BLaER1 treated with 17β-estradiol and CSF1 and Interleukin-3, amounts not matched to agents 10 nM and 100 nM (cell line): ENCODE measurements around the gene FCSK.

ENCODE experiments used
- H3K27ac ChIP-seq, 11 experiments: shearing (Covaris generic); formaldehyde crosslinking; 2 replicates each; pipeline ENCODE4 v1.8.1; 2022
- H3K27me3 ChIP-seq, 11 experiments: shearing (Covaris generic); formaldehyde crosslinking; 2 replicates each; pipeline ENCODE4 v1.8.1; 2022
- H3K36me3 ChIP-seq, 11 experiments: shearing (Covaris generic); formaldehyde crosslinking; 2 replicates each; pipeline ENCODE4 v1.8.1; 2022
- H3K4me1 ChIP-seq, 10 experiments: shearing (Covaris generic); formaldehyde crosslinking; 2 replicates each; pipeline ENCODE4 v1.8.1; 2022
- H3K4me2 ChIP-seq, 11 experiments: shearing (Covaris generic); formaldehyde crosslinking; 2 replicates each; pipeline ENCODE4 v1.8.1; 2022
- H3K4me3 ChIP-seq, 10 experiments: shearing (Covaris generic); formaldehyde crosslinking; 2 replicates each; pipeline ENCODE4 v1.8.1; 2022
- H3K9ac ChIP-seq, 11 experiments: shearing (Covaris generic); formaldehyde crosslinking; 2 replicates each; pipeline ENCODE4 v1.8.1; 2022
- H3K9me3 ChIP-seq, 11 experiments: shearing (Covaris generic); formaldehyde crosslinking; replicated peaks in 1 of 11; 2 replicates each; pipeline ENCODE4 v1.8.1; 2022
- H4K20me1 ChIP-seq, 11 experiments: shearing (Covaris generic); formaldehyde crosslinking; 2 replicates each; pipeline ENCODE4 v1.8.1; 2022
- Cebpa-rat ChIP-seq, 11 experiments: shearing (Covaris generic); IDR thresholded peaks; 2 replicates each; pipeline ENCODE4 v1.8.1; 2022

Gene FCSK

GRCh38 chr16:70476272-70477020 lies 22.1 kb downstream of the FCSK start:
- H3K4me2 ChIP-seq, result peak overlapping the region in 5 of 11 experiments; percentile 2 to 87 (median 45); a peak in 9 of 22 replicates
- H3K9ac ChIP-seq, result peak overlapping the region in 3 of 11 experiments; percentile 21 to 57 (median 28); a peak in 4 of 22 replicates
- TF ChIP-seq Cebpa-rat (IDR thresholded peaks at IDR 0.05), result no peak
- H3K36me3 ChIP-seq, result peaks cover 26 to 58% (median 38%) of the 10 kb centered on the region in 11 experiments
- peaks cover 24 to 49% (median 27%) of the 10 kb centered on the region in 10 experiments for H3K4me1 ChIP-seq
- H3K27me3 ChIP-seq, result peaks cover 0 to 11% (median 0%) of the 10 kb centered on the region in 11 experiments; a peak in 2 of 22 replicates
- H3K27ac ChIP-seq, result 0 out of 22 replicates have a peak overlapping the region, but pooled peaks of 1 of the 11 experiments have one; percentile 8
- H3K4me3 ChIP-seq, result no peak overlapping the region
- peaks cover 0 to 72% (median 0%) of the 10 kb centered on the region in 11 experiments; a peak in 7 of 22 replicates for H4K20me1 ChIP-seq
- H3K9me3 ChIP-seq, result no peaks in the 10 kb centered on the region

DNA sequence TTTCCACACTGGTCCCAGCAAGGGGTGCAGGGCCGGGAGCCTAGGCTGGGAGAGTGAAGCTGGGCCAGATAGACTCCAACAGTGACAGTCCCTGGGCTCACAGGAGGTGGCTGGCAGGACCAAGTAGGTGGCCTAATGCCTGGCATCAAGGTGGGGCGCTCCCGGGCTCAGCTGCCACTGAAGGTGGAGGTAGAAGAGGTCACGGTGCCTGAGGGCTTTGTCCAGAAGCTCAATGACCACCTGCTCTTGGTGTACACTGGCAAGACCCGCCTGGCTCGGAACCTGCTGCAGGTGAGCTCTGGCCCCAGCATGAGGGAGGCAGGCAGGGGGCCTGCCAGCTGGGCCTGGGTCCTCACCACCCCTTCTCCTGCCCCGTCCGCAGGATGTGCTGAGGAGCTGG lies 23.8 kb downstream of the FCSK start:
- Histone ChIP-seq H3K36me3 (peaks cover 35 to 71% (median 49%) of the 10 kb centered on the region in 11 experiments), H3K9me3 (no peaks in the 10 kb centered on the region), H4K20me1 (peaks cover 0 to 69% (median 0%) of the 10 kb centered on the region in 11 experiments; a peak in 6 of 22 replicates), H3K27me3 (peaks cover 0 to under 1% (median 0%) of the 10 kb centered on the region in 11 experiments; a peak in 1 of 22 replicates), H3K4me3 (no peak overlapping the region), H3K9ac (peak overlapping the region in 1 of 11 experiments; percentile 44; a peak in 1 of 22 replicates), H3K27ac (no peak overlapping the region), H3K4me1 (peaks cover 13 to 32% (median 21%) of the 10 kb centered on the region in 10 experiments), H3K4me2 (peak overlapping the region in 5 of 11 experiments; percentile 31 to 52 (median 43); a peak in 6 of 22 replicates)
- no peak for TF ChIP-seq Cebpa-rat (IDR thresholded peaks at IDR 0.05)

GRCh38 chr16:70478912-70479341 lies 24.5 kb downstream of the FCSK start:
- Histone ChIP-seq H3K4me1 (peaks cover 15 to 34% (median 21%) of the 10 kb centered on the region in 10 experiments), H3K9ac (peak overlapping the region in 2 of 11 experiments; percentile 20 to 44; a peak in 2 of 22 replicates), H3K9me3 (no peaks in the 10 kb centered on the region), H3K4me3 (no peak overlapping the region), H3K27me3 (no peaks in the 10 kb centered on the region), H3K4me2 (peak overlapping the region in 5 of 11 experiments; percentile 31 to 52 (median 43); a peak in 10 of 22 replicates), H4K20me1 (peaks cover 0 to 64% (median 0%) of the 10 kb centered on the region in 11 experiments; a peak in 5 of 22 replicates), H3K27ac (no peak overlapping the region), H3K36me3 (peaks cover 41 to 77% (median 49%) of the 10 kb centered on the region in 11 experiments)
- TF ChIP-seq Cebpa-rat (IDR thresholded peaks at IDR 0.05), result no peak

- Histone ChIP-seq H3K27ac (no peak overlapping the region), H3K9ac (0 out of 22 replicates have a peak overlapping the region, but pooled peaks of 1 of the 11 experiments have one; percentile 18), H3K27me3 (no peaks in the 10 kb centered on the region), H3K4me2 (no peak overlapping the region), H3K4me1 (peaks cover 18 to 38% (median 23%) of the 10 kb centered on the region in 10 experiments), H3K9me3 (no peaks in the 10 kb centered on the region), H4K20me1 (peaks cover 0 to 51% (median 0%) of the 10 kb centered on the region in 11 experiments; a peak in 5 of 22 replicates), H3K36me3 (peaks cover 41 to 73% (median 52%) of the 10 kb centered on the region in 11 experiments), H3K4me3 (no peak overlapping the region)
- TF ChIP-seq Cebpa-rat (IDR thresholded peaks at IDR 0.05), result no peak
These were observed 26.0 kb downstream of the FCSK start for GRCh38 chr16:70480127-70481105.

- Histone ChIP-seq H3K4me3 (no peak overlapping the region), H3K4me2 (no peak overlapping the region), H3K27ac (0 out of 22 replicates have a peak overlapping the region, but pooled peaks of 1 of the 11 experiments have one; percentile 13), H3K9me3 (no peaks in the 10 kb centered on the region), H3K27me3 (no peaks in the 10 kb centered on the region), H3K9ac (0 out of 22 replicates have a peak overlapping the region, but pooled peaks of 1 of the 11 experiments have one; percentile 1), H4K20me1 (peaks cover 0 to 45% (median 0%) of the 10 kb centered on the region in 11 experiments; a peak in 5 of 22 replicates), H3K4me1 (peaks cover 13 to 27% (median 19%) of the 10 kb centered on the region in 10 experiments), H3K36me3 (peaks cover 46 to 86% (median 61%) of the 10 kb centered on the region in 11 experiments)
- TF ChIP-seq Cebpa-rat (IDR thresholded peaks at IDR 0.05), result no peak
These were observed 27.6 kb downstream of the FCSK start for GRCh38 chr16:70481929-70482536.

- Histone ChIP-seq H4K20me1 (peaks cover 0 to 45% (median 0%) of the 10 kb centered on the region in 11 experiments; a peak in 5 of 22 replicates), H3K27me3 (no peaks in the 10 kb centered on the region), H3K4me3 (no peak overlapping the region), H3K36me3 (peaks cover 46 to 87% (median 65%) of the 10 kb centered on the region in 11 experiments), H3K27ac (0 out of 22 replicates have a peak overlapping the region, but pooled peaks of 2 of the 11 experiments have one; percentile 13 to 31), H3K9me3 (no peaks in the 10 kb centered on the region), H3K4me1 (peaks cover 10 to 27% (median 19%) of the 10 kb centered on the region in 10 experiments), H3K4me2 (no peak overlapping the region), H3K9ac (0 out of 22 replicates have a peak overlapping the region, but pooled peaks of 1 of the 11 experiments have one; percentile 1)
- TF ChIP-seq Cebpa-rat (IDR thresholded peaks at IDR 0.05), result no peak
These were observed 28.2 kb downstream of the FCSK start for GRCh38 chr16:70482624-70483023.

DNA sequence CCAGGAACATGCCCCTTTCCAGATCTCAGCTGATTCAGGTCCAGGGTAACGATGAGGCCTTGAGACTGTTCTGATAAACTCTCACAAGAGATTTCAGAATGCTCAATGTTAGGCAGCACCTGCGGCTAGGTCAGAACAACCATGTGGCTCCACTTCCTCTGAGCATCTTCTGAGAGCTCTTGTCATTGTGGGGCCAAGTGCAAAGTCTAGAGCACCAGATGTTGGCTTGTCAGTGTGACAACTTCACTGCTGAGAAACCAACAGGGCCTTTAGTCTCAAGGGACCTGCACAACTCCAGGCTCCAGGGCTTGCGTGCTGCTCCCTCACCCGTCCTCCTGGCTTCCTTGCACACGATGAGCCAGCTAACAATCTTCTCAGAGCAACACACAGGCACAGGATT lies 29.0 kb downstream of the FCSK start:
- no peak overlapping the region for H3K4me3 ChIP-seq
- H3K4me2 ChIP-seq, result peak overlapping the region in 8 of 11 experiments; percentile 6 to 60 (median 33); a peak in 15 of 22 replicates
- peak overlapping the region in 2 of 11 experiments; percentile 30 to 43; a peak in 4 of 22 replicates for H3K27ac ChIP-seq
- H3K9me3 ChIP-seq, result no peaks in the 10 kb centered on the region
- H3K4me1 ChIP-seq, result peaks cover 9 to 26% (median 19%) of the 10 kb centered on the region in 10 experiments
- no peak for TF ChIP-seq Cebpa-rat (IDR thresholded peaks at IDR 0.05)
- H3K36me3 ChIP-seq, result peaks cover 42 to 87% (median 62%) of the 10 kb centered on the region in 11 experiments
- no peaks in the 10 kb centered on the region for H3K27me3 ChIP-seq
- peaks cover 0 to 37% (median 0%) of the 10 kb centered on the region in 11 experiments; a peak in 5 of 22 replicates for H4K20me1 ChIP-seq
- peak overlapping the region in 5 of 11 experiments; percentile 12 to 24 (median 15); a peak in 4 of 22 replicates for H3K9ac ChIP-seq
